Heart left ventricle (tissue), 16 donors: ENCODE results near the gene MARS2. TPM values are rescaled to one million over a fixed set of nuclear protein-coding genes. Genes with fewer than 3 reads are reported as not detected.

ENCODE experiments used
- ATAC-seq, 4 donors: fragments of 200-7000 bp; cut with Tn5 transposase; one replicate each; pipeline ENCODE4 v1.9.1; 2020 to 2022; ENCODE audit warnings: moderate library complexity in 4 of 4, mild to moderate bottlenecking in 3 of 4, moderate number of reproducible peaks in 1 of 4
- DNase-seq, 5 donors: peaks; one replicate each; pipeline ENCODE4 v3.0.0-alpha.2; 2020
- H3K27ac ChIP-seq, 12 donors: fragments of 200-600 bp; sonication (generic) in 4 of 12; one replicate each; pipeline versions ENCODE4 v1.5.0 to v1.8.0; 2016 to 2022; ENCODE audit warnings: mild to moderate bottlenecking in 2 of 12
- H3K27me3 ChIP-seq, 9 donors: fragments of 200-600 bp; sonication (generic) in 2 of 9; one replicate each; pipeline versions ENCODE4 v1.5.1 to v1.8.0; 2016 to 2022; ENCODE audit warnings: mild to moderate bottlenecking in 3 of 9
- H3K36me3 ChIP-seq, 9 donors: fragments of 200-600 bp; sonication (generic) in 2 of 9; one replicate each; pipeline versions ENCODE4 v1.5.0 to v1.8.0; 2018 to 2022; ENCODE audit warnings: mild to moderate bottlenecking in 2 of 9
- H3K4me1 ChIP-seq, 12 donors: fragments of 200-600 bp; sonication (generic) in 4 of 12; one replicate each; pipeline versions ENCODE4 v1.5.0 to v1.8.0; 2016 to 2022; ENCODE audit warnings: mild to moderate bottlenecking in 3 of 12
- H3K4me3 ChIP-seq, 12 donors: fragments of 200-600 bp; sonication (generic) in 4 of 12; one replicate each; pipeline versions ENCODE4 v1.5.0 to v1.8.0; 2017 to 2022; ENCODE audit warnings: mild to moderate bottlenecking in 9 of 12, moderate library complexity in 4 of 12
- H3K9me3 ChIP-seq, 12 donors: fragments of 200-600 bp; sonication (generic) in 4 of 12; one replicate each; pipeline versions ENCODE4 v1.5.0 to v1.8.0; 2016 to 2022; ENCODE audit warnings: mild to moderate bottlenecking in 1 of 12
- CTCF ChIP-seq, 12 donors: fragments of 200-600 bp; sonication (generic) in 4 of 12; IDR thresholded peaks; one replicate each; pipeline versions ENCODE4 v1.5.0 to v1.8.0; 2018 to 2022; ENCODE audit warnings: antibody characterized with exemption in 12 of 12, mild to moderate bottlenecking in 5 of 12
- POLR2A ChIP-seq, 2 donors: fragments of 450-650 bp; IDR thresholded peaks; one replicate each; pipeline ENCODE4 v1.6.1; 2017; ENCODE audit warnings: antibody characterized with exemption in 2 of 2, mild to moderate bottlenecking in 2 of 2, moderate library complexity in 2 of 2
- WGBS, 4 donors: extraction: QIAGEN DNeasy Blood & Tissue Kit in 2 of 4; methylation state at CpG; one replicate each; pipeline versions ENCODE4 v1.1.5 to v1.1.7; 2013 to 2018; 5-methylcytosine and 5-hydroxymethylcytosine counted together
- intact Hi-C, 10 donors: fragments of 100-400 bp; cut with DNase I; formaldehyde crosslinking; loops; one replicate each; pipeline versions ENCODE4 v1.11.1 to v1.14.2; 2022
- long read RNA-seq, 3 donors: library from polyadenylated mRNA; unstranded; transcript quantifications; one replicate each; pipeline ENCODE4 v2.0.0, GENCODE V29; 2020 to 2021
- polyA plus RNA-seq, 2 donors: library from polyadenylated mRNA; stranded (reverse); fragments of 200-250 nt; gene quantifications; one replicate each; pipeline ENCODE4 v1.2.3, GENCODE V29; 2013
- total RNA-seq, 9 donors: library from RNA; depleted of rRNA in 2 of 9; stranded (reverse); fragments of >200 nt in 2 of 9; fragmentation: NEBNext Ultra II Directional in 3 of 9; extraction: Animal tissue kit (Norgen Biotek cat#: 25700) in 3 of 9; gene quantifications; one replicate each; pipeline versions ENCODE4 v1.1.0 to v1.2.4, GENCODE V29; 2016 to 2023
- donor health status: ischemic (EF 13 %, LVEDD 7.1; RV severe dilation, severe dysfunction).
- donor health status: healthy with polysubstance abuse.
- donor health status: DM: no; HTN: yes; CAD: no.
- donor health status: DM: no; HTN: no; CAD: no.
- donor health status: ischemic (EF 25% LVEDD 6.9; RV normal size, moderate dysfunction).
- donor health status: ischemic (EF 25% LVEDD 5.7; RV mildly dilated, moderate dysfunction).
- donor health status: healthy.
- donor health status: DM: yes; HTN: yes; CAD: no.
- donor health status: ischemic (EF 35%, LVEDD 5.7; RV mildly dilated, moderate dysfunction).
- donor health status: nonischemic (EF 11% LVEDD 7.7; RV severe dilation, severe dysfunction).
- donor health status: DM: yes; HTN: yes; CAD: no.
- donor health status: PGD.
- donor health status: ischemic (EF 29% LVEDD 5.4; RV normal size, mild dysfunction).
- donor health status: nonischemic (EF 23%, LVEDD 6.1; RV moderate dilation, normal function).

Gene MARS2
- total RNA-seq (1 to 10 TPM; 5.9 to 9.6 (median 7.0) TPM), polyA plus RNA-seq (10 to 100 TPM in 1 of 2 donors, 1 to 10 TPM in 1; 2.6 to 10.3 TPM)
- long read RNA-seq, donor 1, transcript MARS2-201 (1 exons, 3,019 nt), result major isoform, 16 of 16 reads
- long read RNA-seq, donor 1, partial matches to known transcripts, result 0 of 16 reads
- long read RNA-seq, donor 1, other reads (novel, unspliced or antisense), result 0 of 16 reads
- long read RNA-seq, donor 2, transcript MARS2-201 (1 exons, 3,019 nt), result major isoform, 36 of 36 reads
- long read RNA-seq, donor 2, partial matches to known transcripts, result 0 of 36 reads
- long read RNA-seq, donor 2, other reads (novel, unspliced or antisense), result 0 of 36 reads
- long read RNA-seq, donor 3, transcript MARS2-201 (1 exons, 3,019 nt), result major isoform, 7 of 7 reads
- long read RNA-seq, donor 3, partial matches to known transcripts, result 0 of 7 reads
- long read RNA-seq, donor 3, other reads (novel, unspliced or antisense), result 0 of 7 reads

- peak; percentile 94 to 97 (median 95) for DNase-seq
- peak within 1 kb of the TSS; percentile 70 to 93 (median 88) for H3K4me3 ChIP-seq
- H3K4me1 ChIP-seq, result peaks cover 0 to 43% (median 26%) of the 10 kb centered on the region in 12 donors
- intact Hi-C loops, result loop anchor here (1.0 to 10.0 kb wide), 13 partner anchors 69 to 592 kb away; partner anchors contain the start of genes MOB4 (in 4 of the 10), HSPE1 (in 2 of the 10), SF3B1 (in 2 of the 10) and COQ10B (in 1 of the 10)
- H3K27me3 ChIP-seq, result no peaks in the 10 kb centered on the region
- peak; percentile 91 to 97 (median 97) for ATAC-seq
- no peaks in the 10 kb centered on the region for H3K9me3 ChIP-seq
- H3K36me3 ChIP-seq, result peaks cover 0 to 5% (median 0%) of the 10 kb centered on the region in 9 donors
- 0 to 1% (median 0%) methylated on average over 16 to 86 of the region's 86 CpGs for WGBS, 4 donors
- H3K27ac ChIP-seq, result peak within 1 kb of the TSS in 11 of 12 donors; percentile 77 to 92 (median 86)
- TF ChIP-seq CTCF (IDR thresholded peaks at IDR 0.05) (peak in 3 of 12 donors; percentile 4 to 25 (median 11)), POLR2A (IDR thresholded peaks at IDR 0.05) (peak in 1 of 2 donors; percentile 66)
These were observed at the start of gene MARS2 for GRCh38 chr2:197705121-197705911. MARS2 (plus strand) TSS chr2:197705369; CDS start chr2:197705406, 37 bp downstream.

DNA sequence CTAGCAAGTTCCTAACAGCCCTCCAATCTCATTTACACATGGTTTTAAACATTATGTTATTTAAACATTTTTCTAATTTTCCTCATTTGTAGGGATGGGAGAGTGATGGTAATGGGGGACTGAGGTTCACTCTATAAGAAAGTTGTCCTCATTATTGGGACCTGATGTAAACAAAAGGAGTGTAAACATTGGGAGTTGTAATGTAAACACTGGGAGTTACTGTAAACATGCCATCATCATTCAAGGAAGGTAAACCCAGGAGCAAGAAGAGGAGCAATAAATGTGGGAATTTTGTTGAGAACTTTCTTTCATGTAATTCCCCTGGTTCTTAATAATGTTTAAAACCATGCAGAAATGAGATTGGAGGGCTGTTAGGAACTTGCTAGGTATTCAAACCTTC is 47.6 kb upstream of the MARS2 start:
- Histone ChIP-seq H3K4me1 (no peaks in the 10 kb centered on the region), H3K9me3 (peaks cover 0 to 21% (median 2%) of the 10 kb centered on the region in 12 donors), H3K27me3 (no peaks in the 10 kb centered on the region), H3K4me3 (no peak overlapping the region), H3K36me3 (peaks cover 0 to 7% (median 0%) of the 10 kb centered on the region in 9 donors), H3K27ac (no peak overlapping the region)
- ATAC-seq (no peak), DNase-seq (no peak)
- TF ChIP-seq CTCF (IDR thresholded peaks at IDR 0.05), result no peak
- TF ChIP-seq POLR2A (IDR thresholded peaks at IDR 0.05), result no peak
- intact Hi-C loops, result no loop called here

DNA sequence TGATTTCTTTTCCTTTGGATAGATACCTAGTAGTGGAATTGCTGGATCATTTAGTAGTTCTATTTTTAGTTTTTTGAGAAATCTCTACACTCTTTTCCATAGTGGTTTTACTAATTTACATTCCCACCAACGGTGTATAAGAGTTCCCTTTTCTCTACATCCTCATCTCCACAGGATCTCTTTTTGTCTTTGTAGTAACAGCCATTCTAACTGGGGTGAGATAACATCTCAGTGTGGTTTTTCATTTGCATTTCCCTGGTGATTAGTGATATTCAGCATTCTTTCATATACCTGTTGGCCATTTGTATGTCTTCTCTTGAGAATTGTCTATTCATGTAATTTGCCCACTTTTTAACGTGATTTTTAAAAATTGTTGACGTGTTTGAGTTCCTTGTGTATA is 43.5 kb upstream of the MARS2 start:
- no peak for DNase-seq
- Histone ChIP-seq H3K9me3 (peaks cover 0 to 58% (median 7%) of the 10 kb centered on the region in 12 donors), H3K4me1 (no peaks in the 10 kb centered on the region), H3K27ac (no peak overlapping the region), H3K4me3 (no peak overlapping the region), H3K27me3 (no peaks in the 10 kb centered on the region), H3K36me3 (no peaks in the 10 kb centered on the region)
- TF ChIP-seq POLR2A (IDR thresholded peaks at IDR 0.05) (no peak), CTCF (IDR thresholded peaks at IDR 0.05) (no peak)
- 71 to 80% (median 76%) methylated on average over 3 of the region's 3 CpGs for WGBS, 4 donors
- no peak for ATAC-seq
- intact Hi-C loops, result no loop called here

GRCh38 chr2:197666277-197666676 is 38.9 kb upstream of the MARS2 start:
- H3K4me1 ChIP-seq, result no peaks in the 10 kb centered on the region
- TF ChIP-seq POLR2A (IDR thresholded peaks at IDR 0.05) (no peak), CTCF (IDR thresholded peaks at IDR 0.05) (no peak)
- no peaks in the 10 kb centered on the region for H3K36me3 ChIP-seq
- DNase-seq (no peak), ATAC-seq (no peak)
- H3K27ac ChIP-seq, result no peak overlapping the region
- H3K27me3 ChIP-seq, result no peaks in the 10 kb centered on the region
- no peak overlapping the region for H3K4me3 ChIP-seq
- peaks cover 0 to 76% (median 17%) of the 10 kb centered on the region in 12 donors for H3K9me3 ChIP-seq
- intact Hi-C loops, result no loop called here
